Astrocyte (in vitro differentiated cells and primary cell): Measurements from ENCODE around the gene PSENEN.

Source experiments
- EZH2 ChIP-seq: IDR thresholded peaks from 2 replicates; pipeline ENCODE4 v1.6.1; 2012; ENCODE audit warnings: mild to moderate bottlenecking, low read length, inconsistent platforms; ENCODE audit not compliant: insufficient read depth
- TF ChIP-seq, protein P1 (sequence below): IDR thresholded peaks from 2 replicates; pipeline ENCODE4 v1.5.1; 2011; ENCODE audit warnings: low read depth, mild to moderate bottlenecking, inconsistent platforms, low read length, moderate library complexity; ENCODE audit not compliant: insufficient read depth

DNA sequence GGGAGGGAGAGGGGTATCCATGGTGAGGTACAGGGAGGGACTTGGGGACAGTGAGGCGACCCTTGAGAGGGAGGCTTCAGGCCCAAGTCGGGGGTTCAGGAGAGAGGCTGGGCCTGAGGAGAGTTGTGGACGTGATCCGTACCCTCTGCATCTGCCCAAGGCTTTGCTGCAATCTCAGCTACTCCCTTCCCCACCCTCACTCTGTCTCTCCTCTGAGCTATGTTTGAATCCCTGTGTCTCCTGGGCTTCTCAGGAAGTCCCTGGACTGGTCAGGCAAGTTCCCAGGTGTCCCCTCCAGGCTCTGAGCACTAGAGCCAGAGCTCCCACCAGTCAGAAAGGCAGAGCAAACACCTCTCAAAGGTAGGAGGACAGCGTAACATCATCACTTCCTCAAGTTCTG is 4.7 kb downstream of the PSENEN start:
- TF ChIP-seq, protein P1, sequence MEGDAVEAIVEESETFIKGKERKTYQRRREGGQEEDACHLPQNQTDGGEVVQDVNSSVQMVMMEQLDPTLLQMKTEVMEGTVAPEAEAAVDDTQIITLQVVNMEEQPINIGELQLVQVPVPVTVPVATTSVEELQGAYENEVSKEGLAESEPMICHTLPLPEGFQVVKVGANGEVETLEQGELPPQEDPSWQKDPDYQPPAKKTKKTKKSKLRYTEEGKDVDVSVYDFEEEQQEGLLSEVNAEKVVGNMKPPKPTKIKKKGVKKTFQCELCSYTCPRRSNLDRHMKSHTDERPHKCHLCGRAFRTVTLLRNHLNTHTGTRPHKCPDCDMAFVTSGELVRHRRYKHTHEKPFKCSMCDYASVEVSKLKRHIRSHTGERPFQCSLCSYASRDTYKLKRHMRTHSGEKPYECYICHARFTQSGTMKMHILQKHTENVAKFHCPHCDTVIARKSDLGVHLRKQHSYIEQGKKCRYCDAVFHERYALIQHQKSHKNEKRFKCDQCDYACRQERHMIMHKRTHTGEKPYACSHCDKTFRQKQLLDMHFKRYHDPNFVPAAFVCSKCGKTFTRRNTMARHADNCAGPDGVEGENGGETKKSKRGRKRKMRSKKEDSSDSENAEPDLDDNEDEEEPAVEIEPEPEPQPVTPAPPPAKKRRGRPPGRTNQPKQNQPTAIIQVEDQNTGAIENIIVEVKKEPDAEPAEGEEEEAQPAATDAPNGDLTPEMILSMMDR = no peak
- TF ChIP-seq EZH2 = no peak
